Sigmoid colon (tissue), 4 donors: ENCODE data around the gene SLC16A8.

Experiments
- CTCF ChIP-seq, 4 experiments: fragments of 450-650 bp in 3 of 4; fragments of 200-600 bp in 1 of 4; IDR thresholded peaks; one replicate each; pipeline ENCODE4 v1.5.1; 2016 to 2019; ENCODE audit warnings: antibody characterized with exemption in 4 of 4, mild to moderate bottlenecking in 3 of 4, moderate library complexity in 2 of 4
- EP300 ChIP-seq, 4 donors: sonication (generic); formaldehyde crosslinking; IDR thresholded peaks; one replicate each; pipeline ENCODE4 v1.6.1; 2017; ENCODE audit warnings: antibody characterized with exemption in 4 of 4
- POLR2A ChIP-seq, 2 donors: fragments of 450-650 bp; IDR thresholded peaks; one replicate each; pipeline ENCODE4 v1.6.1; 2016; ENCODE audit warnings: antibody characterized with exemption in 2 of 2, mild to moderate bottlenecking in 2 of 2, moderate library complexity in 2 of 2
- POLR2AphosphoS5 ChIP-seq, 4 donors: sonication (generic); formaldehyde crosslinking; IDR thresholded peaks; one replicate each; pipeline ENCODE4 v1.6.1; 2017; ENCODE audit warnings: antibody characterized with exemption in 4 of 4

DNA sequence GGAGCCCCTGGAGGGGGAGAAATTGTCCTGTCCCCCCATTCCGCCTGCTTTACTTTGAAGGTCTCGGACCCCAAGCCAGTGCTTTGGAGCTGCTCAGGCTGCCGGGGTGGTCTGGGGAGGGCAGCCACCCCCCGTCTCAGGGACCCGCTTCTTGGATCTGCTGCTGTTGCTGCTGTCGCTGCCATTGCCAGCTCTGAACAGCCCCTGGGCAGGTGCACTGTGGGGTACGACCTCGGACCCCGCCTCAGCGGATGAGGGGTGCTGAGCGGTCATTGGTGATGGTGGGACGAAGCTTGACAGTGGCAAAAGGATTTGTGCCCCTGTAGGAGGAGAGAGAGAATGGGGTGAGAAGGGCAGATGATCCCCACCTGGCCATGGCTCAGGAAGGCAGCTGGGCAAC is 1.1 kb upstream of the SLC16A8 start:
- TF ChIP-seq CTCF (IDR thresholded peaks at IDR 0.05), result no peak
- TF ChIP-seq POLR2AphosphoS5 (IDR thresholded peaks at IDR 0.05), result no peak
- no peak for TF ChIP-seq POLR2A (IDR thresholded peaks at IDR 0.05)
- no peak for TF ChIP-seq EP300 (IDR thresholded peaks at IDR 0.05)
